ENCODE measurements around the gene HSD3B7. TPM values are rescaled to one million over a fixed set of nuclear protein-coding genes. Genes with fewer than 3 reads are reported as not detected.

HSD3B7 gene
- total and polyA plus RNA-seq, 2 of the 4 experiments (the other 2 are of a cell fraction) = 8.5 to 11.3 TPM

DNA sequence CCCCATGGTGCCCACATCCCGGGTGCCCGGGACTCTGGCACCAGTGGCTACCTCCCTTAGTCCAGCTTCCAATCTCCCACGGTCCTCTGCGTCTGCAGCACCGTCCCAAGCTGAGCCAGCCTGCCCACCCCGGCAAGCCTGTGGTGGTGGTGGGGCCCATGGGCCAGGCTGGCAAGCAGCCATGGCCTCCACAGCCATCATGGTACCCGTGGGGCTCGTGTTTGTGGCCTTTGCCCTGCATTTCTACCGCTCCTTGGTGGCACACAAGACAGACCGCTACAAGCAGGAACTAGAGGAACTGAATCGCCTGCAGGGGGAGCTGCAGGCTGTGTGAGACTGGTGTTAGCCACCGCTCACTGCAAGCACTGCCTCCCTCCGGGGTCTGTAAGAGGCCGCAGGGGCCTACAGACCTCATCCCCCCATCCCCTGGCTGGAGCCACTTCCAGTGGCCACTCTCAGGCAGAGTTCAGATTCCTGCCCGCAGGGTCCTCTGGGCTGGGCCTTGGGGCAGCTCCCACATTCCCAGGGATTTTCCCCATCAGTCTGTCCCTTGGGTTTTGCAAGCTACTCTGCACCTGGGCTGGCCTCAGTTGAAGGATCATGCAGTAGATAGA lies 31.4 kb upstream of the HSD3B7 start:
- Histone ChIP-seq H3K9me1 (ENCODE audit: insufficient read depth, low read length) (peaks cover 11% of the 10 kb centered on the region; the same call in 1 of the 2 replicates), H3K23ac (ENCODE audit: low read depth, low read length) (no peak overlapping the region), H3K4me3 (ENCODE audit: insufficient read depth, low read depth, low read length) (no peak overlapping the region), H2AK9ac (replicated peaks; ENCODE audit: low read depth, low read length, poor library complexity) (no peak overlapping the region), H2AK5ac (ENCODE audit: low read depth, low read length) (no peak overlapping the region), H3K14ac (replicated peaks; ENCODE audit: low read depth, low read length) (no peak overlapping the region), H2BK120ac (ENCODE audit: low read depth, low read length) (no peak overlapping the region), H2AFZ (replicated peaks; ENCODE audit: low read length, poor library complexity) (peak overlapping the region; percentile 47), H4K91ac (ENCODE audit: insufficient read depth, low read depth, low read length) (no peak overlapping the region), H3K9me3 (ENCODE audit: control insufficient read depth, insufficient read depth, low read length) (no peaks in the 10 kb centered on the region), H2BK5ac (ENCODE audit: low read depth, low read length, poor library complexity, severe bottlenecking) (no peak overlapping the region), H3K4me1 (ENCODE audit: control insufficient read depth, insufficient read depth, low read length) (peaks cover 9% of the 10 kb centered on the region), H3K36me3 (ENCODE audit: control insufficient read depth, insufficient read depth, low read length) (peaks cover 4% of the 10 kb centered on the region; the same call in 1 of the 2 replicates), H3K4me2 (ENCODE audit: low read depth, low read length) (no peak overlapping the region), H2BK15ac (ENCODE audit: low read depth, low read length) (no peak overlapping the region), H3K4ac (ENCODE audit: low read depth, low read length) (0 out of 2 replicates have a peak overlapping the region, but pooled peaks have one; percentile 15), H3K27me3 (ENCODE audit: control insufficient read depth, insufficient read depth, low read length) (no peaks in the 10 kb centered on the region), H3K27ac (ENCODE audit: insufficient read depth, low read length) (no peak overlapping the region), H4K20me1 (ENCODE audit: insufficient read depth, low read length) (peaks cover 13% of the 10 kb centered on the region), H3K56ac (ENCODE audit: extremely low read depth, insufficient read depth, low read length) (no peak overlapping the region), H4K8ac (ENCODE audit: low read depth in 2 of 2, low read length in 2 of 2) (no peak overlapping the region), H3K9ac (ENCODE audit: low read depth, low read length) (no peak overlapping the region), H3K79me1 (ENCODE audit: low read depth in 1 of 2, low read length in 2 of 2) (peaks cover 18 to 47% of the 10 kb centered on the region in 2 experiments; a peak in 3 of 4 replicates), H3K18ac (ENCODE audit: low read depth, low read length) (no peak overlapping the region), H4K5ac (ENCODE audit: low read depth, low read length) (no peak overlapping the region), H2BK20ac (ENCODE audit: low read depth, low read length) (no peak overlapping the region)
- ChIA-PET POLR2A (ENCODE audit: unreplicated experiment) (interaction anchor here (0.6 kb wide), 1 partner anchor 507 kb away, joined by 3 read pairs; no protein-coding TSS in a partner anchor), CTCF (interaction anchor here (0.6 to 1.3 kb wide), 5 partner anchors 15 to 489 kb away, joined by 3 to 4 read pairs (median 3); partner anchors contain the start of gene ZNF843)
- intact Hi-C loops (cut with micrococcal nuclease) (loop anchor here (1.0 to 10.0 kb wide), 4 partner anchors 121 to 911 kb away; partner anchors contain the start of genes ZNF646 and ZNF668), in situ Hi-C loops (cut with MboI; ENCODE audit: low sequenced_read_pairs) (no loop called here), dilution Hi-C loops (cut with HindIII; ENCODE audit: low sequenced_read_pairs, unreplicated experiment) (no loop called here)
- peak; percentile 71 for DNase-seq
- ATAC-seq (ENCODE audit: low read depth) = peak; percentile 7; the same call in 1 of the 2 replicates
- BruUV-seq (replicated peaks) = no TSS peak
- WGBS, 2 experiments (ENCODE audit: extremely low coverage in 2 of 2, insufficient read length in 1 of 2) = 0% methylated on average over 2 of the region's 15 CpGs; no CpG with 5 or more reads in 1 of the 2 experiments
- TF ChIP-seq RFX5 (IDR thresholded peaks at IDR 0.05; ENCODE audit: low read depth, low read length) (no peak), POLR2A (IDR thresholded peaks at IDR 0.05; ENCODE audit: low read depth, low read length) (no peak), CEBPB (IDR thresholded peaks at IDR 0.05; ENCODE audit: low read depth, low read length) (no peak), MAZ (IDR thresholded peaks at IDR 0.05; ENCODE audit: borderline replicate concordance, low read depth, low read length) (0 out of 2 replicates have a peak, but pooled peaks have one; percentile 29), MAFK (IDR thresholded peaks at IDR 0.05; ENCODE audit: low read depth, low read length) (no peak), SMC3 (IDR thresholded peaks at IDR 0.05; ENCODE audit: low read depth, low read length) (peak; percentile 50; the same call in 1 of the 2 replicates), MXI1 (IDR thresholded peaks at IDR 0.05; ENCODE audit: borderline replicate concordance, low read depth, low read length) (no peak), BHLHE40 (IDR thresholded peaks at IDR 0.05; ENCODE audit: low read depth, low read length) (no peak), RCOR1 (IDR thresholded peaks at IDR 0.05; ENCODE audit: insufficient replicate concordance, low read length) (no peak), RAD21 (IDR thresholded peaks at IDR 0.05; ENCODE audit: low read length) (peak; percentile 74), NFE2L2 (IDR thresholded peaks at IDR 0.05; ENCODE audit: low read depth, low read length) (no peak), CHD1 (IDR thresholded peaks at IDR 0.05; ENCODE audit: low read depth, low read length) (no peak)
- TF ChIP-seq, protein P1, sequence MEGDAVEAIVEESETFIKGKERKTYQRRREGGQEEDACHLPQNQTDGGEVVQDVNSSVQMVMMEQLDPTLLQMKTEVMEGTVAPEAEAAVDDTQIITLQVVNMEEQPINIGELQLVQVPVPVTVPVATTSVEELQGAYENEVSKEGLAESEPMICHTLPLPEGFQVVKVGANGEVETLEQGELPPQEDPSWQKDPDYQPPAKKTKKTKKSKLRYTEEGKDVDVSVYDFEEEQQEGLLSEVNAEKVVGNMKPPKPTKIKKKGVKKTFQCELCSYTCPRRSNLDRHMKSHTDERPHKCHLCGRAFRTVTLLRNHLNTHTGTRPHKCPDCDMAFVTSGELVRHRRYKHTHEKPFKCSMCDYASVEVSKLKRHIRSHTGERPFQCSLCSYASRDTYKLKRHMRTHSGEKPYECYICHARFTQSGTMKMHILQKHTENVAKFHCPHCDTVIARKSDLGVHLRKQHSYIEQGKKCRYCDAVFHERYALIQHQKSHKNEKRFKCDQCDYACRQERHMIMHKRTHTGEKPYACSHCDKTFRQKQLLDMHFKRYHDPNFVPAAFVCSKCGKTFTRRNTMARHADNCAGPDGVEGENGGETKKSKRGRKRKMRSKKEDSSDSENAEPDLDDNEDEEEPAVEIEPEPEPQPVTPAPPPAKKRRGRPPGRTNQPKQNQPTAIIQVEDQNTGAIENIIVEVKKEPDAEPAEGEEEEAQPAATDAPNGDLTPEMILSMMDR (conservative IDR thresholded peaks at IDR 0.05; ENCODE audit: low read depth, low read length) = peak; percentile 69
- TF ChIP-seq, protein P2, sequence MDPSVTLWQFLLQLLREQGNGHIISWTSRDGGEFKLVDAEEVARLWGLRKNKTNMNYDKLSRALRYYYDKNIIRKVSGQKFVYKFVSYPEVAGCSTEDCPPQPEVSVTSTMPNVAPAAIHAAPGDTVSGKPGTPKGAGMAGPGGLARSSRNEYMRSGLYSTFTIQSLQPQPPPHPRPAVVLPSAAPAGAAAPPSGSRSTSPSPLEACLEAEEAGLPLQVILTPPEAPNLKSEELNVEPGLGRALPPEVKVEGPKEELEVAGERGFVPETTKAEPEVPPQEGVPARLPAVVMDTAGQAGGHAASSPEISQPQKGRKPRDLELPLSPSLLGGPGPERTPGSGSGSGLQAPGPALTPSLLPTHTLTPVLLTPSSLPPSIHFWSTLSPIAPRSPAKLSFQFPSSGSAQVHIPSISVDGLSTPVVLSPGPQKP (IDR thresholded peaks at IDR 0.05; ENCODE audit: borderline replicate concordance, low read depth, low read length) = no peak
